Motor neuron (in vitro differentiated cells): Measurements from ENCODE around the gene CCDC171. TPM values are rescaled to one million over a fixed set of nuclear protein-coding genes. Genes with fewer than 3 reads are reported as not detected.
A peak's percentile ranks its signal among the peaks of the same experiment; 100 is the strongest.
"Not testable (repeated sequence)": the region's sequence is repeated elsewhere in the genome, so short reads cannot be mapped to it uniquely, and the experiment has no call there.

Experiments
- ATAC-seq, 8 experiments: fragments of 200-7000 bp; cut with Tn5 transposase; replicated peaks in 6 of 8; 2 replicates each; pipeline ENCODE4 v1.8.0; 2021; ENCODE audit warnings: mild to moderate bottlenecking in 8 of 8, moderate library complexity in 8 of 8
- H3K27ac ChIP-seq, 2 donors: fragments of 250-450 bp; sonication (Bioruptor Pico); 2 replicates each; pipeline ENCODE4 v1.9.0; 2021; ENCODE audit warnings: antibody characterized with exemption in 2 of 2, mild to moderate bottlenecking in 2 of 2, moderate library complexity in 1 of 2
- H3K4me1 ChIP-seq, 2 donors: fragments of 250-450 bp; sonication (Bioruptor Pico); replicated peaks in 1 of 2; 2 replicates each; pipeline ENCODE4 v1.6.1; 2021; ENCODE audit warnings: antibody characterized with exemption in 2 of 2, mild to moderate bottlenecking in 2 of 2, moderate library complexity in 1 of 2
- H3K4me3 ChIP-seq, 5 donors: fragments of 250-450 bp; sonication (Bioruptor Pico); 2 replicates each; pipeline ENCODE4 v1.9.0; 2021; ENCODE audit warnings: antibody characterized with exemption in 5 of 5, mild to moderate bottlenecking in 5 of 5, moderate library complexity in 4 of 5
- WGBS, 10 experiments: fragments of 450-650 bp; shearing (Covaris generic); methylation state at CpG; one replicate each; pipeline ENCODE4 v1.0.0; 2022; 5-methylcytosine and 5-hydroxymethylcytosine counted together
- in situ Hi-C, 9 experiments: fragments of 400-800 bp; cut with MboI; loops; one replicate each; pipeline ENCODE4 v1.15.0; 2021; ENCODE audit warnings: low sequenced_read_pairs in 9 of 9, low pct_unique_long_range_greater_than_20kb in 2 of 9; ENCODE audit not compliant: unreplicated experiment in 9 of 9
- total RNA-seq, 8 experiments: library from RNA; unstranded; fragments of 300-600 nt; gene quantifications; 2 replicates each; pipeline versions ENCODE4 v1.2.3 to v1.2.4, GENCODE V29; 2022

CCDC171 gene
- total RNA-seq, 8 experiments from 2014 or later: 4.0 to 15.1 (median 8.4) TPM

DNA sequence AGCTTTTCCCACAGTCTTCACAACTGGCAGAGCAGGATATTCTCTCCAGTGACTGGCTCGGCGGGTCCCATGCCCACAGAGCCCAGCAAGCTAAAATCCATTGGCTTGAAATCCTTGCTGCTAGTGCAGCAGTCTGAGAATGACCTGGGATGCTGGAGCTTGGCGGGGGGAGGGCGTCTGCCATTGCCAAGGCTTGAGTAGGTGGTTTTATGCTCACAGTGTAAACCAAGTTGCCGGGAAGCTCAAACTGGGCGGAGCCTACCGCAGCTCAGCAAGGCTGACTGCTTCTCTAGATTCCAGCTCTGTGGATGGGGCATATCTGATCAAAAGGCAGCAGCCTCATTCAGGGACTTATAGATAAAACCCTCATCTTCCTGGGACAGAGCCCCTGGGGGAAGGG is 194.1 kb downstream of the CCDC171 start:
- in situ Hi-C loops: no loop called here
- ATAC-seq: peak in 1 of 8 experiments; percentile 28
- no peak overlapping the region for H3K27ac ChIP-seq
- H3K4me1 ChIP-seq: no peaks in the 10 kb centered on the region
- WGBS, 10 experiments: 76 to 92% (median 80%) methylated on average over 2 to 4 of the region's 7 CpGs; no CpG with 5 or more reads in 7 of the 10 experiments
- H3K4me3 ChIP-seq: no peak overlapping the region

DNA sequence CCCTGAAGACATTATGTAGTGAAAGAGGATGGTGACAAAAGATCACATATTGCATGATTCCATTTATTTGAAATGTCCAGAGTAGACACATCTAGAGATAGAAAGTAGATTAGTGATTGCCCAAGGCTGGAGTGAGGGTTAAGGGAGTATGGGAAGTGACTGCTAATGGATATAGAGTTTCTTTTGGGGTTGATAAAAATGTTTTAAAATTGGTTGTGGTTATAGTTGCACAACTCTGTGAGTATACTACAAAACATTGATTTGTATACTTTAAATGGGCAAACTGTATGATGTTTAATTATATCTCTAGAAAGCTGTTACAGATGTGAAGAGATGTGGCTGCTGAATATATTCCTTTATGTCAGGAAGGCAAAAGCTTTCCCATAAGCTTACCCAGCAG is 202.8 kb downstream of the CCDC171 start:
- in situ Hi-C loops: no loop called here
- Histone ChIP-seq H3K4me1 (no peaks in the 10 kb centered on the region), H3K4me3 (no peak overlapping the region), H3K27ac (no peak overlapping the region)
- peak in 1 of 8 experiments; percentile 35 for ATAC-seq

GRCh38 chr9:15761551-15761950 is 208.7 kb downstream of the CCDC171 start:
- Histone ChIP-seq H3K4me1 (no peaks in the 10 kb centered on the region), H3K27ac (no peak overlapping the region), H3K4me3 (no peak overlapping the region)
- in situ Hi-C loops: no loop called here
- ATAC-seq: no peak
- WGBS, 10 experiments: 43 to 100% (median 75%) methylated on average over 1 to 2 of the region's 2 CpGs; no CpG with 5 or more reads in 1 of the 10 experiments

GRCh38 chr9:15763371-15763770 is 210.5 kb downstream of the CCDC171 start:
- 0 to 92% (median 67%) methylated on average over 1 of the region's 1 CpG; no CpG with 5 or more reads in 1 of the 10 experiments for WGBS, 10 experiments
- in situ Hi-C loops: no loop called here
- Histone ChIP-seq H3K27ac (no peak overlapping the region), H3K4me3 (no peak overlapping the region), H3K4me1 (no peaks in the 10 kb centered on the region)
- ATAC-seq: peak in 1 of 8 experiments; percentile 35

- Histone ChIP-seq H3K27ac (no peak overlapping the region), H3K4me1 (no peaks in the 10 kb centered on the region), H3K4me3 (no peak overlapping the region)
- 17 to 100% (median 85%) methylated on average over 1 to 2 of the region's 2 CpGs for WGBS, 10 experiments
- in situ Hi-C loops: no loop called here
- no peak for ATAC-seq
Observed at GRCh38 chr9:15764131-15764530, 211.3 kb downstream of the CCDC171 start.

- WGBS, 10 experiments: 20 to 93% (median 63%) methylated on average over 1 to 5 of the region's 5 CpGs
- in situ Hi-C loops: no loop called here
- H3K4me3 ChIP-seq: no peak overlapping the region
- no peak overlapping the region for H3K27ac ChIP-seq
- no peak for ATAC-seq
- H3K4me1 ChIP-seq: no peaks in the 10 kb centered on the region
Observed at GRCh38 chr9:15769547-15769946, 216.7 kb downstream of the CCDC171 start.

DNA sequence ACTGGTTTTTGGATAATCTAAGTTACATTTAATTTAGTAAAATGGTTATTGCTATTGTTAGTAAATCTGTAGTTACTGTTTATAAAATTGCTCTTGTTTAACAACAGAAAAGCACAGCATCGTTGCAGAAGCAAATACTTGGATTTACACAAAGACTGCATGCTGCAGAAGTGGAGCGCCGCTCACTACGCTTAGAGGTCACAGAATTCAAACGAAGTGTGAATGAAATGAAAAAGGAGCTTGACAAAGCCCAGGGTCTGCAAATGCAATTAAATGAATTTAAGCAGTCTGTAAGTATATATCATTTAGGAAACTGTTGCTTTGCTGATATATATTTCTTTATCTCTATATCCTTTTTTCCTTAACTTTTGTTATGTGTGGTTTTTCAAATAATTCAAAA is 226.0 kb downstream of the CCDC171 start:
- Histone ChIP-seq H3K4me1 (no peaks in the 10 kb centered on the region), H3K27ac (no peak overlapping the region), H3K4me3 (no peak overlapping the region)
- in situ Hi-C loops: no loop called here
- no peak for ATAC-seq
- 56 to 85% (median 75%) methylated on average over 2 to 5 of the region's 5 CpGs; no CpG with 5 or more reads in 1 of the 10 experiments for WGBS, 10 experiments

DNA sequence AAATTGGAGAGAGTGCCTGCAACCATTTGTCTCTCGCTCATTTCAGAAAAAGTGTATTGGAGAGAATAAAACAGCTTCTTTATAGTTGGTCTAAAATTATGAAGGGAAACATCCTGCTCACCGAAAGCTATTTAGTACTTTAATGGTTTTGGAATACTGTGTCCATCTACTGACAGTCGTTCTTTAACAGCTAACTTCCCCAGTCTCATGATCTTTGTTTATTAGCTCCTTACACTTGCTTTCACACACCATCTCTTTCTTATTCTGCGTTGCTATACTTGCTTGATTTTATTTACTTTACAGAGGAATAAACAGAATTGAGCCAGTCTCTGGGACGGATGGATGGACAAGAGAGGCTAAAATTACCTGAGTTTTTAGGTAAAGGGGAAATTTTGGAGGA is 229.3 kb downstream of the CCDC171 start:
- WGBS, 10 experiments: 31 to 100% (median 86%) methylated on average over 2 to 5 of the region's 5 CpGs
- in situ Hi-C loops: no loop called here
- Histone ChIP-seq H3K4me1 (no peaks in the 10 kb centered on the region), H3K27ac (no peak overlapping the region), H3K4me3 (no peak overlapping the region)
- no peak for ATAC-seq

GRCh38 chr9:15785584-15785983 is 232.7 kb downstream of the CCDC171 start:
- Histone ChIP-seq H3K4me3 (no peak overlapping the region), H3K27ac (no peak overlapping the region), H3K4me1 (no peaks in the 10 kb centered on the region)
- ATAC-seq: no peak
- in situ Hi-C loops: no loop called here

GRCh38 chr9:15786616-15787015 is 233.8 kb downstream of the CCDC171 start:
- WGBS, 10 experiments: 50 to 100% (median 96%) methylated on average over 1 to 3 of the region's 3 CpGs; no CpG with 5 or more reads in 3 of the 10 experiments
- Histone ChIP-seq H3K4me1 (no peaks in the 10 kb centered on the region), H3K27ac (no peak overlapping the region), H3K4me3 (no peak overlapping the region)
- ATAC-seq: no peak
- in situ Hi-C loops: no loop called here

GRCh38 chr9:15810219-15810899 is 257.5 kb downstream of the CCDC171 start:
- WGBS, 10 experiments: 96 to 100% (median 100%) methylated on average over 1 to 3 of the region's 34 CpGs; no CpG with 5 or more reads in 6 of the 10 experiments
- in situ Hi-C loops, ATAC-seq: not testable (repeated sequence)

GRCh38 chr9:15813076-15813475 is 260.2 kb downstream of the CCDC171 start:
- in situ Hi-C loops: no loop called here
- WGBS, 10 experiments: 0 to 100% (median 97%) methylated on average over 1 to 2 of the region's 2 CpGs; no CpG with 5 or more reads in 2 of the 10 experiments
- no peak for ATAC-seq
- H3K4me3 ChIP-seq: no peak overlapping the region
- H3K27ac ChIP-seq: no peak overlapping the region
- H3K4me1 ChIP-seq: no peaks in the 10 kb centered on the region

More at GRCh38 chr9:15810219-15810899, 257.5 kb downstream of the CCDC171 start:
- H3K27ac ChIP-seq, H3K4me3 ChIP-seq, H3K4me1 ChIP-seq: not testable (repeated sequence)

GRCh38 chr9:15824310-15824709 is 271.5 kb downstream of the CCDC171 start:
- Histone ChIP-seq H3K27ac (no peak overlapping the region), H3K4me1 (no peaks in the 10 kb centered on the region), H3K4me3 (no peak overlapping the region)
- ATAC-seq: peak in 3 of 8 experiments; percentile 61 to 77 (median 70)
- 52 to 100% (median 80%) methylated on average over 1 to 4 of the region's 4 CpGs for WGBS, 10 experiments
- in situ Hi-C loops: no loop called here

DNA sequence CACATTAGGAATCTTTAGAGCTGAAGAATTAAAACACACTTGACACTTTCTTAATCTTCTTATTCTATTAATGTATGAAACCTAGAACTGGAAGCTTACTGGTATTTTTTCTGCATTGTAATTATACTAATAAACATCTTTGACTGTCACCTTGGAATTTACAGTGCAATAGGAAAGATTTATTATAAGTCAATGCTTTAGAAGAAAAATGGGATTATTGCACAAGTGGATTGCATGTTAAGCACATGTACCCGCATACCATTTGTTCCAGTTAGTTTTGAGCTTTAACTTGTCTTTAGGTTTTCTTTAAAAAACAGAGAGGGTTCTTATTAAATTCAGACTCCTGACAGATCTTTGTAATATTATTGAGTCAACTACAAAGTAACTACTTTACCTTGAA is 278.5 kb downstream of the CCDC171 start:
- no peak overlapping the region for H3K27ac ChIP-seq
- H3K4me3 ChIP-seq: no peak overlapping the region
- WGBS, 10 experiments: 60 to 100% (median 100%) methylated on average over 1 of the region's 1 CpG; no CpG with 5 or more reads in 4 of the 10 experiments
- ATAC-seq: no peak
- in situ Hi-C loops: loop anchor here in 1 of 9 experiments (25.0 kb wide), 1 partner anchor 1631 kb away; no protein-coding TSS in a partner anchor
- no peaks in the 10 kb centered on the region for H3K4me1 ChIP-seq
